ENCODE results near the gene CAMK2G.
A peak's percentile ranks its signal among the peaks of the same experiment; 100 is the strongest.

The CAMK2G gene

DNA sequence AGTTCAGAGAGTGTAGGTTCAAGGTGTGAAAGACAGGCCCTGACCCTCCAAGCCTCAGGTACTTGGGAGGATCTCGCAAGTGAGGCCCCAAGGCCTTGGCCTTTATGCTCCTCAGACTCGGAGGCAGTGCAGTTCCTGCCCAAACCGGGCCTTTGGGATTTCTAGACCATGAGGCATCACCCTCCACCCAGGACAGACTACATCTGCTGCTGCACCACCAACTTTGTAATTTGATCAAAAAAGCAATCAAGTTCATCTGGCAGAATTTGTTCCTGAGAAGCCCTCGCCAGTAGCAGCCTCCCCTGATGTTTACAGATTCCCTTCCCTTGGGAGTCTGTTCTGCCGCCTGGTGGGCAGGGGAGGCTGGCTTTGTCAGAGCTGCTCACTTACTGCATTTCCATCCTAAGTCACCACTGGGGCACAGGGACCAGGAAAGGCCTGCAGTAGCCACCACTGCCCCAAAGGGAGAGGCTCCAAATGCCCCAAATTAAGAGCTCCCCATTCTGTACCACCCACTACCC, 2.1 kb downstream of the CAMK2G start:
- 0 out of 2 replicates have a peak, but pooled peaks have one; percentile 6 for TF ChIP-seq CTCF (IDR thresholded peaks at IDR 0.05; ENCODE audit: borderline replicate concordance, insufficient read depth, low read depth, low read length)
- H3K4me3 ChIP-seq (ENCODE audit: low read depth, low read length), result no peak overlapping the region

DNA sequence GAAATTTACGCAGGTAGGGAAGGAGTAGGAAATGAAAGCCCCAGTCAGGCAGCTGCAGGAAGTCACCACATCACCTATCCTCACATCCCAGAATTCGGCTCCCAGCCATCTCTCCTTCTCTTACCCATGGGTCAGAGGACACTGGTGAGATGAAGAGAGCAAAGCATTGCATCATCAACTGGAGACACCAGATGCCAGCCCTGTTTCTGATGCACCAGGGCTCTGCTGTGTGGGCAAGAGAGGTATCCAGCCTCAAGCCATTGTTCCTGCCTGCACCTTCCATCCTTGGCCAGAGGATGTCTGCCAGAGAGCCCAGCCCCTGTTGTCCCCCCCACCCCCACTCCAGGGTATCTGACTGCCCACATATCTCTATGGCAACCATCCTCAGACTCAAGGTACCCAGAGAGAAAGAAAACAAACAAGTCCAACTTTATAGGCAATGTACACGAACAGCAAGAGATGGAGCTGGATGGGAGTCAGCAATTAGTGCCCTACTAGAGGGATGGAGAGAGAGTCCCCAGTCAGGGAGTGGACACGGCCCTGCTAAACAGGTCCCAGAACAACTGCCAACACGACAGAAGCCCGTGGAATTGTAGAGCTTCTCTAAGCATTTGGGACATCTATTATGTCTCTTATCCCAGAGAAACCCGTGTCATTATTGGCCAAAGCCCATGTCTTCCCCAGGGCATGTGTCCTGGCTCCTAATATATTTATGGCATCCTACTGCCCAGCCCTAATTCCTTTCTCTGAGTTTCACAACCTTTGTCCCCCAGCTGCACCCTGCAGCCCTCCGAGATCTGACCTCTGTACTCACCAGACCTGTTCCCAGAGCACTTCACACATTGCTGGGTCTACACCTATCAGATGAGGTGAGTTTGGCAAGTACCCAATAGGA, 2.8 kb downstream of the CAMK2G start:
- H3K4me3 ChIP-seq (ENCODE audit: low read depth, low read length), result no peak overlapping the region
- TF ChIP-seq CTCF (IDR thresholded peaks at IDR 0.05; ENCODE audit: borderline replicate concordance, insufficient read depth, low read depth, low read length), result no peak

DNA sequence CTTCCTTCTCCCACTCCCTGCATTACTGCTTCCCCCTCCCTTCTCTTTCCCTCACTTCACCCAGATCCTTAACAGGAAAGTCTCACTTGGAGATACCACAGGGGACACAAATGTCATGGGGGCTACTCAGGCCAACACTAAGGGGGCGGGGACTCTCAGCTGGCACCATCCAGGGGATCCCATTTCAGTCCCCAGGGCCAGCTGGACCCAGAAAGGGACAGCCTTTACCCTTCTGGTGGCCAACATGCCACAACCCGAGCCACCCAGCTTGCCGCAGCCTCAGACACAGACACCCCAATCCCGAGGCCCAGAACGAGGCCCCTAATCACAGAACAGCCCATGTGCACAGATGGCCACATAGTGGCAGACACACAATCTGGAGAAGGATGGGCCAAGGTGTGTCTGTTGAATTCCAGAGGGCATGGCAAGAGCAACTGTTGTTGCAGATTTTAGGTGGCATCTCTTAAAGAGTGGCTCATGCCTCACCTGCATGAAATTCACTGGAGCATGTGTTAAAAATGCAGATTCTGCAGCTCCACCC, 5.6 kb downstream of the CAMK2G start:
- no peak overlapping the region for H3K4me3 ChIP-seq (ENCODE audit: low read depth, low read length)
- no peak for TF ChIP-seq CTCF (IDR thresholded peaks at IDR 0.05; ENCODE audit: borderline replicate concordance, insufficient read depth, low read depth, low read length)

GRCh38 chr10:73867871-73868631, 6.3 kb downstream of the CAMK2G start:
- no peak overlapping the region for H3K4me3 ChIP-seq (ENCODE audit: low read depth, low read length)
- TF ChIP-seq CTCF (IDR thresholded peaks at IDR 0.05; ENCODE audit: borderline replicate concordance, insufficient read depth, low read depth, low read length), result no peak

DNA sequence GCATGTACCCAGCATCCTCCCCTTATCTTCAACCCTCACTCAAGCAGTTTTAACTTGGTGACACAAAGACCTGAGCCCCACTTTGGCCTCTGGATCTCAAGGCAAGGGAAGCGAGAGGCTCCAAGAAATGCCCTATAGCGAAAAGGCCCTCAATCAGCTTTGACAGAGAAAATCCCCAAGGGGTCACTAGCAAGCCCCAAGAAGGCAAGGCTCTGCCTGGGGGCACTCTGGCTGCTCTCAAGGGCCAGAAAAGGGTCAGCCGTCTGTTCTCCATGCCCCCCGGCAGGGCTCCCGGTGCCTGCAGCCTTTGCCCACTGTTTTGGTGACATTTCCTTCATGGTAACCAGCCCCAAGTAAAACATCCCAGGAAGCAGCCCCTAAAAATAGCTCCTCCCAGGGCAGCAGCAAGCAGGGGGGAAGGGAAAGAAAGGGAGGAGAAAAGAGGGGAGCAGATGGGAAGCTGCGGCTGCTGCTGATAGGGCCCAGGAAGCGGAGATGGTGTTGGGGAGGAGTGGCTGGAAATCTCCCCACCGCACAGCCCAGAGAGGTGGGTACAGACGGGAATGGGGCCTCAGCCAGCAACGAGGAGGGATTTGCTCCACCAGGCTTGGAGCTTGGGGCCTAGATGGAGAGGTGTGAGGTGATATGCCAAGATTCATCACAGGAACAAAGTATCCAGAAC, 7.1 kb downstream of the CAMK2G start:
- no peak for TF ChIP-seq CTCF (IDR thresholded peaks at IDR 0.05; ENCODE audit: borderline replicate concordance, insufficient read depth, low read depth, low read length)
- H3K4me3 ChIP-seq (ENCODE audit: low read depth, low read length), result no peak overlapping the region

GRCh38 chr10:73866621-73867020, 7.7 kb downstream of the CAMK2G start:
- no peak overlapping the region for H3K4me3 ChIP-seq (ENCODE audit: low read depth, low read length)

More at GRCh38 chr10:73866621-73867020, 7.7 kb downstream of the CAMK2G start:
- no peak for TF ChIP-seq CTCF (IDR thresholded peaks at IDR 0.05; ENCODE audit: borderline replicate concordance, insufficient read depth, low read depth, low read length)
